Peyer's patch (tissue), 4 donors: ENCODE results near the gene AUTS2.

ENCODE experiments used
- CTCF ChIP-seq, 6 experiments: fragments of 450-650 bp in 4 of 6; fragments of 200-600 bp in 2 of 6; sonication (generic) in 1 of 6; IDR thresholded peaks; one replicate each; pipeline ENCODE4 v1.5.1; 2017 to 2019; ENCODE audit warnings: antibody characterized with exemption in 6 of 6, mild to moderate bottlenecking in 3 of 6, moderate library complexity in 1 of 6
- POLR2A ChIP-seq, 2 donors: fragments of 450-650 bp; IDR thresholded peaks; one replicate each; pipeline ENCODE4 v1.5.1; 2017; ENCODE audit warnings: antibody characterized with exemption in 2 of 2, mild to moderate bottlenecking in 2 of 2, moderate library complexity in 2 of 2

- TF ChIP-seq CTCF (IDR thresholded peaks at IDR 0.05) (no peak), POLR2A (IDR thresholded peaks at IDR 0.05) (no peak)
These were observed 216.2 kb downstream of the AUTS2 start for GRCh38 chr7:69814421-69814962.
